ENCODE data around the gene NUP43.
"Not testable (repeated sequence)": the region's sequence is repeated elsewhere in the genome, so short reads cannot be mapped to it uniquely, and the experiment has no call there.

NUP43 gene

DNA sequence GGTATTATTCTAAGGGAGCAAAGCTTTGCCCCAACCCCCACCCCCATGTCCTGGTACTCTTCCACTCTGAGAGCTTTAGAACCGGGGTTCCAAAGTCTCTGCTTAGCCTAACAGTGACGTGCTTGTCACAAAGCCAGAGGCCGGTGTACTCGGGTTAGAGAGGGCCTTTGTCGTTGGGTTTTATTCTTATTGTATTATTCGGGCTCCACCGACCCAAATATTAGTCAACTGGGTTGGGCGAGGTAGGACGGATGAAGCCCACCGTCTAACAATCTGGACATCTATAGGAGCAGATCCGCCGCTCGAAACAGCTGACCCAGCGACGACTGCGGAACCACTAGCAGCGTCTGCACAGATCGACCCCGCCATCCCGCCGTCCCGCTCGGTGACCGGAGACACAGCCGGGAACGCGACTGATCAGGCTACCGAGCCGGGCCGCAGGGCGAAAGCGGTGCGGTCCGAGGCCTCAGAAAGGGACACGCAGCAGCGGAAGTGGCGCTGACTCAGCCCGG is 2.8 kb upstream of the NUP43 start:
- DNase-seq (ENCODE audit: low read depth, low spot score): not testable (repeated sequence)

DNA sequence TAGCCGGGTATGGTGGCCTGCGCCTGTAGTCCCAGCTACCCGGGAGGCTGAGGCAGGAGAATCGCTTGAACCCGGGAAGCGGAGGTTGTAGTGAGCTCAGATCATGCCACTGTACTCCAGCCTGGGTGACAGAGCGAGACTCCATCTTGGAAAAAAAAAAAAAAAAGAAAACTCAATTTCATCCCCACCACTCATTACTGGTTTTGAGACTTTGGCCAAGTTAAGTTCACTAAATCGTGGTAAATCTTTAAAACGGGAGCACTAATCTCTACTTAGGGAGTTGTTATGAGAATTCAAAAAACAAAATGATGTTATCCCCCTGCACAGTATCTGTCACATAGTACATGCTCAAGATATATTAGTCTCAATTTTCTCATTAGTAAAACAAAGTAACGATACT is 1.1 kb downstream of the NUP43 start:
- DNase-seq (ENCODE audit: low read depth, low spot score): not testable (repeated sequence)

- no peak for DNase-seq (ENCODE audit: low read depth, low spot score)
Observed at GRCh38 chr6:149734915-149735314, 11.4 kb downstream of the NUP43 start.

DNA sequence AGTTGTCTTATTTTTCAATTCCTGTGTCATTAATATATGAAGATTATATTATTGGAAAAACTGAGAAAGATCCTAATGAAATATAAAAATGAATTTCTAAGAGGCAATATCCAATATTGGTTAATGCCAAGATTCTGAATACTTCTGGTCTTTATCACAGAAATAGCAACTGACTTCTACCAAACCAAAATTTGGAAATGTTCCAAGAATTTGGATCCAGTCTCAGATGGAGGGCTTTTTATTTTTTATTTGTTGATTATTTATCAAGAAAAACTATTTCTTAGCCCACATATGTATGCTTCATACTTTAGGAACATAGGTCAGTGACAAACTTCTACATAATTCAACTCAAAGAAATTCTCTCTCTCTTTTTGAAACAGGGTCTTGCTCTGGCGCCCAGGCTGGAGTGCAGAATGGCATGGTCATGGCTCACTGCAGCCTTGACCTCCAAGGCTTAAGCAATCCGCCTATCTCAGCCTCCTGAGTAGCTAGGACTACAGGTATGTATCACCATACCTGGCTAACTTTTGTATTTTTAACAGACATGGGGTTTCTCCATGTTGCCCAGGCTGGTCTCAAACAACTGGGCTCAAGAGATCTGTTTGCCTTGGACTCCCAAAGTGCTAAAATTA is 13.1 kb downstream of the NUP43 start:
- no peak for DNase-seq (ENCODE audit: low read depth, low spot score)

DNA sequence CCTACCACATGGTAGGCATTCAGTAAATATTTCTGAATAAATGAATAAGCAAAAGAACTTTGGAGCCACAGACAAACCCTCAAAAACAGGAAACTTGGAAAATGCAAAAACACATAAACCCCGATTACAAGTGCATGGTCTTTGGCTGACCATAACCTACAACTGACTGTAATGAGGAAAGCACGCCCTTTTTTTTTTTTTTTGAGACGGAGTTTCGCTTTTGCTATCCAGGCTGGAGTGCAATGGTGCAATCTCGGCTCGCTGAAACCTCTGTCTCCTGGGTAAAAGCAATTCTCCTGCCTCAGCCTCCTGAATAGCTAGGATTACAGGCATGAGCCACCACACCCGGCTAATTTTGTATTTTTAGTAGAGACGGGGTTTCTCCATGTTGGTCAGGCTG is 16.5 kb downstream of the NUP43 start:
- no peak for DNase-seq (ENCODE audit: low read depth, low spot score)

- no peak for DNase-seq (ENCODE audit: low read depth, low spot score)
Observed at GRCh38 chr6:149728499-149729234, 17.7 kb downstream of the NUP43 start.

- no peak for DNase-seq (ENCODE audit: low read depth, low spot score)
Observed at GRCh38 chr6:149727793-149728498, 18.4 kb downstream of the NUP43 start.

DNA sequence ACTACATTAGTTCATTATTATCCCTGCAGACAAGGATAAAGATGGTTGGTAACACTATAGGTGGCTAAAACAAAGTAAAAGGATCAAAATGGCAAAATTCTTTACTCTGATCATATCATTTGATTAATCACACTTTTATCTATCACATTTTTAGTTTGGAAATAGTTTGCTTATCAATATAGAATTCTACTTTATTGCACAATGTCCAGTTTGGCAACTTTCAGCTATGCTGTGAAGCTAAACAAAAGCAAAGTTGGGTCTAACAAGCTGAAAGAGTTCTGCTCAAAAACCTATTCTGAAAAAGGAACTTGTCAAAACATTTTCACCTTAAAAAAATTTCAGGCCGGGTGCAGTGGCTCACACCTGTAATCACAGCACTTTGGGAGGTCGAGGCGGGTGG is 20.5 kb downstream of the NUP43 start:
- DNase-seq (ENCODE audit: low read depth, low spot score): no peak

DNA sequence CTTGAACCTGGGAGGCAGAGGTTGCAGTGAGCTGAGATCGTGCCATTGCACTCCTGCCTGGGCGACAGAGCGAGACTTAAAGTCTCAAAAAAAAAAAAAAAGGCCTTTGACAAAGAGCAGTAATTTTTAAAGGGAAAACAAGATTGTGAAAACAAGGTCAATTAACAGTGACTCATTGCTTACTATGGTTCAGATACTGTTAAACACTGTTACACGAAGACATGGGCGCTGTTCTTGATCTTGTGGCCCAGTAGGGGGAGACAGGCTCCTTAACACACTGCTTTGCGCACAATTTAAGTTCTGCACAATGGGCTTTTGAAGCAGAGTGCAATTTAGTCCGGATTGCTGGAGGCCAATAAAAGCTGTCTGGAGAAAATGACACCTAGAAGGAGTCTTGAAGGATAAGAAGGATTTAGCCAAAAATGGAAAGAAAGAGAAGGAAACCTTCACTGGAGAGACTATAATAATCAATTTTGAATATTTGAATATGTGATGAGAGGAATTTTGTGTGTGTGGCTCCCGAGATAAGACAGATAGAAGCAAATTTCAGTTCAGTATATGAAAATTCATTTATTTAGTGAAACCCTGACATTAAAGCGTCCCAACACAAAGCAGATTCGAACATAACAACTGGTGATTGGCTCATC is 22.4 kb downstream of the NUP43 start:
- DNase-seq (ENCODE audit: low read depth, low spot score): peak; percentile 36

DNA sequence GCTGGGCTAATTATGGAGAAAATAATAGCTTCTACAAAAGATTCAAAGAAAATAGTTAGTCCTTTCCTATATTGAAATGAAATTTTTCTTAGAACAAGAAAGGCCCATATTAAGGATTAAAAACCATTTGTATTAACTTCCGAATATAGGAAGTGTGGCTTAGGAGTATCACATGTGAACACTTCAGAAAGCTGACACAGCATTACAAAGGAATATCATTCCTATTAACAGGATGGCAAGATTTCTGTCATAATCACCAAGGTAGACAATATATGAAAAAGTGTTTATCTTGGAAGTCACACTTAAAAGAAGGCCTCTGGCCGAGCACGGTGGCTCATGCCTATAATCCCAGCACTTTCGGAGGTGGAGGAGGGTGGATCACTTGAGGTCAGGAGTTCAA is 23.1 kb downstream of the NUP43 start:
- DNase-seq (ENCODE audit: low read depth, low spot score): no peak

DNA sequence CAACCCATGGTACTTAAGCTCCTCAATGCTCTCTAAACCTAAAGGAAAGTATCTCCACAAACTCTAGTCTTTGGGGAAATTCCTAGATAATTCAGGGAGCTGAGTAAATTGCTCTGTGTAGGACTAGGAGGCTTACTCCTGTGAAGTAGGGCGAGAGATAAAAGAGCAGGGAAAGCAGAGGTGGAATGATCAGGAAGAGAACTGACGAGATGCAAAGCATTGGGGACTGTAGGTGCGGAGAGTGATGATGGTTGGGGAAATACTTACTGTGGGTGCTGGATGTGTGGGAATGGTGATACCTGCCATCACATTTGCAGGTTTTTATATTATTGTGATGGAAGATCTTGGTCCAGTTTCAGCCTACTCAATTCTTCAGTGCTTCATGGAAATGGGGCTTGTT is 26.8 kb downstream of the NUP43 start:
- no peak for DNase-seq (ENCODE audit: low read depth, low spot score)

DNA sequence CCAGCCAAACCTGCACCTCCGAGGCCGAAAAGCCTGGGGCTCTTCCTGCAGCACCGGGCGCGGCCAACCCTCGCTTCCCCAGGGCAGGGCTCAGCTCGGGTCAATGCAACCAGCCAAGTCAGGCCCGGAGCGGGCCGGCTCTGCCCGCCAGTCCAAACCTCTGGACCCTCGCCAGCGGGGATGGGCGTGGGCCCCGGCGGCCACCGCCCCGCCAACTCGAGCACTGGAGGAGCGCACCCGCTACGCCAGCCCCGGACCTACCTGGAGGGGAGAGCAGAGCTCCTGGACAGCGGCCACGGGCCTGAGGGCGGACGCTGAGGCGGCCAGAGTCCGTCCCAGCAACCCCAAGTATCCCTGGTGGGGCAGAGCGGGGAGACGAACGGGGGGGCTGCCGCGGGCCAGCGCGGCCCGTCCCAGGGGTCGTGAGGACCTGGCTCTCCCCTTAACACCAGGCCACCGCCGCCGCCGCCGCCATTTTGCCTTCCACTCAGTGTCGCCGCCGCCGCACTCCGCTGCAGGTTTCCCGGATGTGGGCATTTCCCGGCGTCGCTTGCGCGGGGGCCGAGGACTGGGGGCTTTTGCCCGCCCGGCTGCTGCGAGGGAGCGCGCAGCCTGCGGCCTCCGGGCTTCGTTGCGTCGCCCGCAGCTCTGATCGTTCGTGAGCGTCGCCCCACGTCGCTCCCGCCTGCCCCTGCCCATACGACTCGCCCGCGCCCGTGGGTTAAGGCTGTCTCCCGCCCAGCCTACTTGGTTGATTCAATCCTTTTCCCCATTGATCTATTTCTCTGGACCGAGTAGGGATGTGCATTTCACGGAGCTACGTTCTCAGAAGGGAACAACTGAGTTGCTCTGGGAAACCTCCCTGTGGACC is 28.5 kb downstream of the NUP43 start, which contains the start of gene LATS1:
Gene LATS1 (minus strand): TSS at position 514 of the 871 bp plus-strand sequence. CDS start 15,975 bp downstream, outside the sequence.
- DNase-seq (ENCODE audit: low read depth, low spot score): peak; percentile 44

- no peak for DNase-seq (ENCODE audit: low read depth, low spot score)
Observed at GRCh38 chr6:149717255-149717587, 29.1 kb downstream of the NUP43 start.

DNA sequence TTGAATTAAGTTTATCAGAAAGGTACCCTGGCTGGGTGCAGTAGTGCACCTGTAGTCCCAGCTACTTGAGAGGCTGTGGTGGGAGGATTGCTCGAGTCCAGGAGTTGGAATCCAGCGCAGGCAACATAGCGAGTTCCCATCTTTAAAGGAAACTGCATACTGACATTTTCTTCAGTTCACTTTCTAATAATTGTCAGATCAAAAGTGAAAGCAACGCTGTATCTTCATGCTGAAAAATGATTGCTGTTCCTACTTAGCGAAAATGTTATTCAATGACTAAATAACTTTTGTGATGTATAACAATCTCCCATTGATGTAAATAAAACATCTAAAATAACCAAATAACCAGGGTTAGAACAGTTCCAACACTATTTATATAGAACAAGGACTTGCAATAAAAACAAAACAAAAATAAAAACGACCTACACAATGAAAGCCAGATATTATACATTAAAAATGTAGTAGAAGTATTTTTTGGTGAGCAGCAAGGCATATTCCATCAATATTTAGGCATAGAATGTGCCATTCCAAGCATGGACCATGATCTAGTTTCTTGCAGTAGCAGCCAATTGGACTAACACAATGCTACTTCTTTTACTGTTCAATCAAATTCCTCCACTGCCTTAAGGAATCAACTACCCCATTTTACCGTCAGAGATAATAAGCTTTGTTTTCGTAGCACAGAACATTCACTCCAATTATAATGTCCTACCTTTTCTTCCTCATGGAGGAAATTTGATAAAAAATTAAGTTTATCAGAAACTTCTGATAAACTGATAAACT is 30.0 kb downstream of the NUP43 start:
- no peak for DNase-seq (ENCODE audit: low read depth, low spot score)

GRCh38 chr6:149714442-149714841 is 31.9 kb downstream of the NUP43 start:
- no peak for DNase-seq (ENCODE audit: low read depth, low spot score)

DNA sequence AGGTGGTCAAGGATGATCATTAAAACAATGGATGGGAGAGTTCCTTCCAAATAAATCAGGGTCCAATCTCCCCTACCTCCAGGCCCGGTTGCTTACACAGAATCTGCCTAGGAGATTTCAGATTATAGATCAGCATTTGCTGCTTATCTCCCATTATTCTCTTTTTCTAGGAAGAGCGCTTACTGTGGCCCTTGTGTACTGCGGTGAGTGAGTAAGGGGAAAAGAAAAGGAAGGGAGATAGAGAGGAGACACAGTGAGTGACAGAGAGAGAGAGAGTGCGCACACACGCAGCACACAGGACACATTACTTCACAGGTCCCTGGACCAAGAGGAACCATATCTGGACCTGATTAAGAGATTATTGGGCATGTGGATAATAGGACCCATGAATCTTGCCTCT is 34.6 kb downstream of the NUP43 start:
- no peak for DNase-seq (ENCODE audit: low read depth, low spot score)

DNA sequence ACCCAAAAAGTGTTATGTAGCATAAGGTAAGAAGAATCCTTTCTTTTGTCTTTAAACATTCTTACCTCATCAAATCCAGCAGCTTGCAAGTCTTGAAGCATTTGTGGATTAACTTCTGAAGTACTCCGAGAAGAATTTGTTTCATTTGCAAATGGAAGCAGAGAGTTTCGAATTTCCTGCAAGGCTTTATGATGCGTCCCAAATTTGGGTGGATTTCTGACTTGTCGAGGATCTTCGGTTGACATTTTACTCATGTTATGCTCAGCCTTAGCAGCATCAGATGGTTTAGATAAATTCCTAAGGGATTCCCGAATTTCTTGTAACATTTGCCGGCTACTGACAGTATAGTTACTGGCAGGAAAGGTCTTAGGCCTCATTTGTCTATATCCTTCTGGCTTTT is 44.6 kb downstream of the NUP43 start:
- no peak for DNase-seq (ENCODE audit: low read depth, low spot score)

DNA sequence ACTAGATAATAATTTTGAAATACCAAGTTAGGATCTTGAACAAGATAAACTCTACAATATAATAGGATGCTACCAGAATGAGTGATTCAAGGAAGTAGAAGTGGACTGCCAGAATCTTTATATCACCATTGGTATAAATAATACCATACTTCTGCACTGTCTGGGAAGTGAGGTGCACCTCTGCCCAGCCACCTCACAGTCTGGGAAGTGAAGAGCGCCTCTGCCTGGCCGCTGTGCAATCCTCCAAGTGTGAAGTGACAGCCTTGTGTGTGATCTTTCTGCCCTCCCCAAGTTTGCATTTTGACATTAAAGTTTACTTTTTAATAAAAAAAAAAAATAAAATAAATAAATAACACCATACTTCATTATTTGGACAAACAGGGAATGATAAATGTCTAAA is 47.2 kb downstream of the NUP43 start:
- DNase-seq (ENCODE audit: low read depth, low spot score): no peak

GRCh38 chr6:149698175-149698574 is 48.2 kb downstream of the NUP43 start:
- no peak for DNase-seq (ENCODE audit: low read depth, low spot score)

- DNase-seq (ENCODE audit: low read depth, low spot score): no peak
Observed at GRCh38 chr6:149696901-149697300, 49.4 kb downstream of the NUP43 start.

Measured in smooth muscle cell of the brain vasculature (primary cell).